Endothelial cell (in vitro differentiated cells): ENCODE results near the gene FBXW11. TPM values are rescaled to one million over a fixed set of nuclear protein-coding genes. Genes with fewer than 3 reads are reported as not detected.

ENCODE experiments used
- DNase-seq: peaks from one replicate; pipeline ENCODE4 v3.0.0; 2021; ENCODE audit warnings: low spot score
- H3K27ac Mint-ChIP-seq: one replicate; pipeline ENCODE4 v1.8.0; 2021; ENCODE audit warnings: mixed read lengths, inconsistent platforms; ENCODE audit not compliant: unreplicated experiment
- H3K27me3 Mint-ChIP-seq: one replicate; pipeline ENCODE4 v1.8.0; 2021; ENCODE audit warnings: mild to moderate bottlenecking, moderate library complexity, mixed read lengths, inconsistent platforms; ENCODE audit not compliant: unreplicated experiment
- H3K36me3 Mint-ChIP-seq: one replicate; pipeline ENCODE4 v1.8.0; 2021; ENCODE audit warnings: mild to moderate bottlenecking, low read depth, mixed read lengths, inconsistent platforms; ENCODE audit not compliant: unreplicated experiment
- H3K4me1 Mint-ChIP-seq: one replicate; pipeline ENCODE4 v1.8.0; 2021; ENCODE audit warnings: mild to moderate bottlenecking, mixed read lengths, inconsistent platforms; ENCODE audit not compliant: unreplicated experiment
- H3K4me3 Mint-ChIP-seq: one replicate; pipeline ENCODE4 v1.8.0; 2021; ENCODE audit warnings: mild to moderate bottlenecking, mixed read lengths, inconsistent platforms; ENCODE audit not compliant: unreplicated experiment
- H3K9me3 Mint-ChIP-seq: one replicate; pipeline ENCODE4 v1.8.0; 2021; ENCODE audit warnings: mixed read lengths, inconsistent platforms; ENCODE audit not compliant: unreplicated experiment
- total RNA-seq: library from RNA; stranded (reverse); fragmentation: NEBNext Ultra II Directional; extraction: Animal tissue kit (Norgen Biotek cat#: 25700); gene quantifications from one replicate; pipeline ENCODE4 v1.2.1, GENCODE V29; 2021; ENCODE audit not compliant: unreplicated experiment
- TF ChIP-seq, protein P1 (sequence below): fragments of 200-600 bp; sonication (generic); IDR thresholded peaks from one replicate; pipeline ENCODE4 v1.5.0; 2021; ENCODE audit warnings: antibody characterized with exemption; ENCODE audit not compliant: unreplicated experiment

Gene FBXW11
- total RNA-seq, 1 donor from 2014 or later: 62.0 TPM

DNA sequence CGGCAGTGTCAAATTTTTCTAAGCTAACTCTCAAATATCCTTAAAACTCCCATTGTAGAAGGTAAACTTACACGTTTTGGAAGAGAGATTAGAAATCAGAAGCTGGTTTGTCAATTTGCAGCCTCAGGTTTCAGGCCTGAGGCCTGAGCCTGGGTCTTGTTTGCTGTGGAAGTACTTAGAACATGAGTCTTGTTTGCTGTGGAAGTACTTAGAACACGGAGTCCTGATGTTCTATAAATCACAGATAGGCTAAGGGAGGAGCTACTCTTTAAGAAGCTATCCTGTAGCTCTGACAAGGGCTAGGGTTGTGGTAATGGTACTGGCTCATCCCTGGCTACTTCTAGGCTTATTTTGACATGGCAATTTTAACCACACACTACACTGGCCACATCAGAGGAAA lies 97.8 kb downstream of the FBXW11 start:
- Mint-ChIP-seq H3K27ac (no peak overlapping the region), H3K4me3 (no peak overlapping the region), H3K4me1 (peaks cover 25% of the 10 kb centered on the region), H3K36me3 (no peaks in the 10 kb centered on the region), H3K9me3 (no peaks in the 10 kb centered on the region), H3K27me3 (peaks cover 1% of the 10 kb centered on the region)
- TF ChIP-seq, protein P1, sequence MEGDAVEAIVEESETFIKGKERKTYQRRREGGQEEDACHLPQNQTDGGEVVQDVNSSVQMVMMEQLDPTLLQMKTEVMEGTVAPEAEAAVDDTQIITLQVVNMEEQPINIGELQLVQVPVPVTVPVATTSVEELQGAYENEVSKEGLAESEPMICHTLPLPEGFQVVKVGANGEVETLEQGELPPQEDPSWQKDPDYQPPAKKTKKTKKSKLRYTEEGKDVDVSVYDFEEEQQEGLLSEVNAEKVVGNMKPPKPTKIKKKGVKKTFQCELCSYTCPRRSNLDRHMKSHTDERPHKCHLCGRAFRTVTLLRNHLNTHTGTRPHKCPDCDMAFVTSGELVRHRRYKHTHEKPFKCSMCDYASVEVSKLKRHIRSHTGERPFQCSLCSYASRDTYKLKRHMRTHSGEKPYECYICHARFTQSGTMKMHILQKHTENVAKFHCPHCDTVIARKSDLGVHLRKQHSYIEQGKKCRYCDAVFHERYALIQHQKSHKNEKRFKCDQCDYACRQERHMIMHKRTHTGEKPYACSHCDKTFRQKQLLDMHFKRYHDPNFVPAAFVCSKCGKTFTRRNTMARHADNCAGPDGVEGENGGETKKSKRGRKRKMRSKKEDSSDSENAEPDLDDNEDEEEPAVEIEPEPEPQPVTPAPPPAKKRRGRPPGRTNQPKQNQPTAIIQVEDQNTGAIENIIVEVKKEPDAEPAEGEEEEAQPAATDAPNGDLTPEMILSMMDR: no peak
- no peak for DNase-seq

DNA sequence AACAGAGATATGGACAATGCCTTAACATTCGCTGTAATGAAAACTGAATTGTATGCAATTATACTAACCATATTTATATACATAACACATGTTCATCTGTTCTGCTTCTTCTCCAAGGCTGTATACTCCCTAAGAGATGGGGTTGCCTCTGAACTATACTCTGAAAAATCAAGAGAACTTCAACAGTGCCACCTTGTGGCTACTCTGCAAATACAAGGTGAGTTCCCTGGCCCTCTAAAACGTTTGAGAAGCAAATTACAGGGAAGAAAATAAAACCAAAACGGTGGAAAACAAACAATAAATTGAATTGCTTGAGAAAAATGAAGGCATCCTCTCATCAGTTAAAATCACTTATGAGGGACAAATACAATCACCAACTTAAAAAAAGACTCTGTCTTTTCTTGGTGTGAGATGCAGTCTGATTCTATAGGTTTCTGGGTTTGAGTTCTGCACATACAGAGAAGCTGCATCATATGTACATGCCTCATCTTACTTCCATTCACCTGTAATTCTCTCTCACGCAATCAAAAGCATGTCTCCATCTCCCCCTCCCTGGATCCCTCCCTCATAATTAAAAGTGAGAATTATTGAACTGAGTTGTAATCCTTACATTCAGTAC lies 98.6 kb downstream of the FBXW11 start:
- peak; percentile 60 for DNase-seq
- Mint-ChIP-seq H3K4me3 (no peak overlapping the region), H3K36me3 (peaks cover 4% of the 10 kb centered on the region), H3K4me1 (peaks cover 18% of the 10 kb centered on the region), H3K27ac (no peak overlapping the region), H3K27me3 (no peaks in the 10 kb centered on the region), H3K9me3 (no peaks in the 10 kb centered on the region)
- TF ChIP-seq, protein P1: peak; percentile 76

DNA sequence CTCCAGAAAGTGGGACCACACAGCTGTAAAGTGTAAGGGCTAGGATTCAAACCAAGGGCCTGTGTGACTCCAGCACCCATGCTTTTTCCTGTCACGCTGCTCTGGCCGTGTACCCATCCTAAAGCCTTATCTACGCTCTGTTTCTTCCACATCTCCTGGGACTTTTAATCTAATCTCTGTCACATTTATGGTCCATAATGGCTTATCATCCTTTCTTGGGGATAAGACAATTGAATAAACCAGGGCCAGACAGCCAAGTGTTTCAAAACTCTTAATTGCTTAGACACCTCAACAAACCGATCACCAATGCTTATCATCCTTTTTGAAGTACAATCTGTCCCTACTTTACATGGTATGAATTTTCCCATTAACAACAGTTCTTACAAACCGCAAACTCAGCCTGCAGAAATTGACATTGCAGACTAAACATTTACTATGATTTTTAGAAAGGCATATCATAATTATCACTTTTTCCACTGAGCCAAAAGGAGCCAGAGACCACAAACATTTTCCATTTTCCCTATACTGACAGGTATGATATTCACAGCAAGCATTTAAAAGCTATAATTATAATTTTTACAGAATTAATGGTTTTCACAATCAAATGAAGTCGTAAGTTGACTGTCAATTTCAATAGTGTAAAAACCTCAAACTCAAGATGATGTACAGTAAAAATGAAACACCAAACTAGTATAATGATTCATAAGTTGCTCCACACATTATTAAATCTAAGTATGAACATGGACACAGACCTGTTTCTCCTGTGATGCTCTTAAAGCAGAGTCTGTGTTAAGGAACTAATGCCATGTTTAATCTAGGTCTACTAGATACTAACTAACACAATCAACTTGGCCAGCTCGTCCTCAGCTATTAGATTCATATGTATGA lies 99.5 kb downstream of the FBXW11 start:
- Mint-ChIP-seq H3K4me3 (no peak overlapping the region), H3K4me1 (peaks cover 18% of the 10 kb centered on the region), H3K9me3 (no peaks in the 10 kb centered on the region), H3K27ac (no peak overlapping the region), H3K36me3 (peaks cover 4% of the 10 kb centered on the region), H3K27me3 (no peaks in the 10 kb centered on the region)
- DNase-seq: no peak
- TF ChIP-seq, protein P1: no peak

DNA sequence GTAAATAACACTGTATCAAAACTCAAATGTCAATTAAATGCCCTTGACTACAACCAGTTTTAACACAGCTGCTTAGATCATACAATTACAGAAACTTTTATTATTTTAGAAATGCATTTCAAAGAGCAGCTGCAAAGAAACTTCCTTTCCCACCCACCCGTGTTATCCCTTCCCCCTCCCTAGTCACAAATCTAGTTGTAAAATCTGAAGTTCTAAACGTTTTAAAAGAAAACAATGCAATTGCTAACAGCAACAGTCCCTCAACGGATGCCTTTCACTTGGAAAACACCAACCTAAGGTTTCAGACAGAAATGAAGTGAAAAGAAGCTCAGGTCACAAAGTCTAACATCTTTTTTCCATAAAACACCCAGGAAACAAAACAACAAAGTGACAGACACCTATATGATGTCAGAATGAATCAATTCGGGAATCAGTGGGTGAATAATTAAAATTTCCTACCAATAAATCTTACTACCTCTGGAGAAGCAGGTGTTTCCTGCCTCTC lies 100.3 kb downstream of the FBXW11 start:
- TF ChIP-seq, protein P1: no peak
- H3K9me3 Mint-ChIP-seq: no peaks in the 10 kb centered on the region
- peaks cover 4% of the 10 kb centered on the region for H3K36me3 Mint-ChIP-seq
- H3K4me3 Mint-ChIP-seq: no peak overlapping the region
- peaks cover 18% of the 10 kb centered on the region for H3K4me1 Mint-ChIP-seq
- DNase-seq: no peak
- H3K27ac Mint-ChIP-seq: peak overlapping the region; percentile 76
- no peaks in the 10 kb centered on the region for H3K27me3 Mint-ChIP-seq

DNA sequence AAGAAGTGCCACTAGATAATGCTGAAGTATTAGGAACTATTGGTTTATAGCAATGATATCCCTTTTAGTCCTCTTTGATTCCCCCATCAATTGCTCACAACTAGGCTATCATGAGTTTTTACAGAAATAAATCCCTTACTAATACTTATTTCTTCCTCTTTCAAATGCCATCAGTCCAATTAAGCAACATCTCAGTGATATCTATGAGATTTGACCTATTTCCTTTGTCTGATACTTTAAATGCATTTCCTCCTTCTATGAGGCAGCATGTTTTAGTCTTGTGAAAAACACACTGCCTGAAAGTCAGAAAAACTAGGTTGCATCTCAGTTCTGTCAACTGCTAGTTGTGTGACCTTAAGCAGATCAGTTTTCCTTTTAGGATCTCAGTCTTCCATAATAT lies 101.6 kb downstream of the FBXW11 start:
- Mint-ChIP-seq H3K4me1 (peaks cover 18% of the 10 kb centered on the region), H3K27me3 (no peaks in the 10 kb centered on the region), H3K9me3 (no peaks in the 10 kb centered on the region), H3K27ac (no peak overlapping the region), H3K4me3 (no peak overlapping the region), H3K36me3 (peaks cover 4% of the 10 kb centered on the region)
- TF ChIP-seq, protein P1: no peak
- no peak for DNase-seq
